Fibroblast of villous mesenchyme (primary cell): Measurements from ENCODE around the gene AMH. TPM values are rescaled to one million over a fixed set of nuclear protein-coding genes. Genes with fewer than 3 reads are reported as not detected.
"Not testable (repeated sequence)": the region's sequence is repeated elsewhere in the genome, so short reads cannot be mapped to it uniquely, and the experiment has no call there.

Experiments used
- DNase-seq: peaks from one replicate; pipeline ENCODE4 v3.0.0-alpha.2; 2010; ENCODE audit warnings: low read depth
- H3K4me3 ChIP-seq: 2 replicates; pipeline ENCODE4 v1.5.1; 2011; ENCODE audit warnings: low read depth, mild to moderate bottlenecking, low read length
- total RNA-seq: library from RNA; depleted of rRNA; stranded (reverse); fragments of >200 nt; gene quantifications from 2 replicates; pipeline ENCODE4 v1.2.3, GENCODE V29; 2012
- TF ChIP-seq, protein P1 (sequence below): IDR thresholded peaks from 2 replicates; pipeline ENCODE4 v1.5.1; 2012; ENCODE audit warnings: low read depth, mild to moderate bottlenecking, low read length; ENCODE audit not compliant: insufficient read depth

The AMH gene
- total RNA-seq, 1 donor = 1.3 TPM

DNA sequence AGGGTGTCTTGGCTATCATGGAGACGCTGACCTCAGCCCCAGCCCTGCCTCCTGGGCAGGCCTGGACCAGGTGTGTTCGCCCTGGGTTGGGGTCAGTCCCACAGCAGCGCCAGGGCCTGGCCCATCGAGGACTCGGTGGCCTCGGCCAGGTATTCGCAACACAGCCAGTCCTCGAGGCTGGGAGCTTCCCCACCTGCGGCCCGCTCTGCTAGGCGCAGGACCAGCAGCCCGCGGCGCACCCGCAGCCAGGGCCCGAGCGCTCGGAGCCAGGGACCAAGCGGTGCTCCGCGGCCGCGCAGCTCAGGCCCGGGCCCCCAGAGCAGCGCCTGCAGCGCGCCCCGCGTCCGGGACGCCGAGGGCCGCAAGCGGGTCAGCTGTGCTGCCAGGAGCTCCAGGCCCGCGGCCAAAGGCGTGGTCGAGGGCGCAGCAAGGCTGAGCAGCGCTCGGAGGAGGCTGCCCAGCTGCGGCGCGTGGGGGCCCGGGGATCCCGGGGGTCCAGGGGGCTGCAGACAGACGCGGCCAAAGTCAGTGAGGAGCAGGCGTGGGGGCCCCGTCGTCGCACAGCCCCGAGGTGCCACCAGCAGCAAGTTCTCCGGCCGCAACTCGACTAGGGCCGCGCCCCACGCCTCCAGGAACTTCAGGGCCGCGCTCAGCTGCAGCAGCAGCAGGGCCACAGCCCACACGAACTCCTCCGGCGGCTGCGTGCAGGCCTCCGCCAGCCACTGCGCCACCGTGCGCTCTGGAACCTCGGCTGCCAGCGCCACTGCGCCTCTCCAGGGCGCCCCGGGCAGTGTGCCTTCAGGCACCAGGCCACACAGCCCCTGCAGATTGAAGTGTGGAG is 26.7 kb downstream of the AMH start:
- DNase-seq = no peak
- TF ChIP-seq, protein P1, sequence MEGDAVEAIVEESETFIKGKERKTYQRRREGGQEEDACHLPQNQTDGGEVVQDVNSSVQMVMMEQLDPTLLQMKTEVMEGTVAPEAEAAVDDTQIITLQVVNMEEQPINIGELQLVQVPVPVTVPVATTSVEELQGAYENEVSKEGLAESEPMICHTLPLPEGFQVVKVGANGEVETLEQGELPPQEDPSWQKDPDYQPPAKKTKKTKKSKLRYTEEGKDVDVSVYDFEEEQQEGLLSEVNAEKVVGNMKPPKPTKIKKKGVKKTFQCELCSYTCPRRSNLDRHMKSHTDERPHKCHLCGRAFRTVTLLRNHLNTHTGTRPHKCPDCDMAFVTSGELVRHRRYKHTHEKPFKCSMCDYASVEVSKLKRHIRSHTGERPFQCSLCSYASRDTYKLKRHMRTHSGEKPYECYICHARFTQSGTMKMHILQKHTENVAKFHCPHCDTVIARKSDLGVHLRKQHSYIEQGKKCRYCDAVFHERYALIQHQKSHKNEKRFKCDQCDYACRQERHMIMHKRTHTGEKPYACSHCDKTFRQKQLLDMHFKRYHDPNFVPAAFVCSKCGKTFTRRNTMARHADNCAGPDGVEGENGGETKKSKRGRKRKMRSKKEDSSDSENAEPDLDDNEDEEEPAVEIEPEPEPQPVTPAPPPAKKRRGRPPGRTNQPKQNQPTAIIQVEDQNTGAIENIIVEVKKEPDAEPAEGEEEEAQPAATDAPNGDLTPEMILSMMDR = no peak
- no peak overlapping the region for H3K4me3 ChIP-seq

DNA sequence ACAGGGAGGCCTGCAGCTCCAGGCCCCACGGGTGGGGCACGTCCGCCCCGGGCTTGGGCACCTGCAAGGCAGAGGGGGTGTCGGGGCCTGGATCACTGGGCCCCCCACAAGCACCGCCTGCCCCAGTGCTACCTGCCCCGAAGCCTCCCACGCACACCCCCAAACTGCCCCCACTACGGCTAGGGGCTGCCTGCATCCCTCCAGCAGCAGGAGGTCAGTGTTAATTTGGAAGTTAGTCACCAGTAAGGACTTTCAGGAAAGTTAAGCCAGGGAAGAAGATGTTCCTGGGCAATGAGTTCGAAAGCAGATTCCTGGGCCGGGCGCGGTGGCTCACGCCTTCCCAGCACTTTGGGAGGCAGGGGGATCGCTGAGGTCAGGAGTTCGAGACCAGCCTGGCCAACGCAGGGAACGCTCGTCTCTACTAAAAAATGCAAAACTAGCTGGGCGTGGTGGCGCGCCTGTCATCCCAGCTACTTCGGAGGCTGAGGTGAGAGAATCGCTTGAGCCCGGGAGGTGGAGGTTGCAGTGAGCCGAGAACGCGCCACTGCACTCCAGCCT is 27.4 kb downstream of the AMH start:
- DNase-seq = no peak
- TF ChIP-seq, protein P1 = no peak
- no peak overlapping the region for H3K4me3 ChIP-seq

DNA sequence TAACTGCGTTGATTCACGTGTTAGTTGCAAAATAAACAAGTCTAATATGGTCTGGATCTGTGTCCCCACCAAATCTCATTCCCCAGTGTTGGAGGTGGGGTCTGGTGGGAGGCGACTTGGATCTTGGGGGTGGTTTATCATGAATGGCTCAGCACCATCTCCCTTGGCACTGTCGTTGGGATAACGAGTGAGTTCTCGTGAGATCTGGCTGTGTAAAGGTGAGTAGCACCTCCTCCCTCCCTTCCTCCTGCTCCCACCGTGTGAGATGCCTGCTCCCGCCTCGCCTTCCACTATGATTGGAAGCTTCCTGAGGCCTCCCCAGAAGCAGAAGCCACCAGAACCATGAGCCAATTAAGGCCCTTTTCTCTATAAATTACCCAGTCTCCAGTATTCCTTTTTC is 28.0 kb downstream of the AMH start:
- TF ChIP-seq, protein P1 = no peak
- DNase-seq = no peak
- H3K4me3 ChIP-seq = no peak overlapping the region

DNA sequence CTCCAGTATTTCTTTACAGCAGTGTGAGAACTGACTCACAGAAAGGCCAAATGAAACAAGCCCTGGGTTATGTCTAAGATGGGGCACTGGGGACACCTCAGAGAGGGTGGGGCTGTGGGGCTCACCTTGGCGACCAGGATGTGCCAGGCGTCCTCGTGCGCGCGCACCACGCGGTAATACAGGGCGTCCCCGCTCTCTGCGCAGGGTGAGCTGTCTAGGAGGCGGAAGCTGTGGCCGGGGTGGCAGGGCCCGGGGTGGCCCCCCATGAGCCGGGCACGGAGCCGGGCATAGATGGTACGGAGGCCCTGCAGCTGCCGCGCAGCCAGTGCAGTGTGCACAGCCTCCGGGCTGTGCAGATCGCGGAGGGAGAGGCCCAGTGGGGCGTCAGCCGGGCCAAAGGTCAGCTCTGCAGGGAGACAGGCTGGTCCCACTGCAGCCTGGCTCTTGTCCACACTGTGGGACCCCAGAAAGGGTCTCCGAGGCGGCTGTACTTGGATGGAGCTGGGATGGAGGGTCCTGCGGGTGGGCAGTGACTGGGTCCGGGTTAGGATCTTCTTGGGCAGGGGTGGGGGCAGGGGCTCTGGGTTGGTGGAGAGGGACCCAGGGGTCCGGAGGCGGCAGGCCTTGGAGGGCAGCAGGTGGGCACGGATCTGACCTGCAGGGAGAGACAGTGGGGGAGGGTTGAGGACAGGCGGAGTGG is 29.5 kb downstream of the AMH start:
- H3K4me3 ChIP-seq = no peak overlapping the region
- no peak for DNase-seq
- TF ChIP-seq, protein P1 = no peak

DNA sequence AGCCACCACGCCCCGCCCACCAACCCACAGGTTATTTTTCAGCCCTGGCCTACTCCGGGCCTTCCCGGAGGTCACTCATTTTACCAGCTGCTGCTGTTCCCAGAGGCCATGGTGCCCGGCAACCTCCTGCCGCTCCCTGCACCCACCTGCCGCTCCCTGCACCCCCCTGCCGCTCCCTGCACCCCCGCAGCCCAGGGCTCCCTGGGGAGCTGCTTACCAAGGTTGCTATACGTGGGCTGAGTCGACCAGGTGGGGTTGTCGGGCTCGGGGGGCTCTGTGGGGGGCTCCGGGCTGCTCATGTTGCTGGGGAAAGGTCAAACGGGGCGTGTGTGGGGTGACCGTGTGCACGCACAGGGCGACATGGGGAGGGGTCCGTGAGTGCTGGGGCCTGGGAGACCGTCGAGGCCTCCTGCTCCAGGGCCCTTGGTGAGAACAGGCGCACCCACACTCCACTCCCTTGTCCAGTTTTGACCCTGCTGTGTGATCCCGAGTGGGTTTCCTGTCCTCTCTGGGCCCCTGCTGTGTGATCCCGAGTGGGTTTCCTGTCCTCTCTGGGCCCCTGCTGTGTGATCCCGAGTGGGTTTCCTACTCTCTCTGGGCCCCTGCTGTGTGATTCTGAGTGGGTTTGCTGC is 31.6 kb downstream of the AMH start:
- no peak for DNase-seq
- TF ChIP-seq, protein P1 = no peak
- H3K4me3 ChIP-seq = no peak overlapping the region

DNA sequence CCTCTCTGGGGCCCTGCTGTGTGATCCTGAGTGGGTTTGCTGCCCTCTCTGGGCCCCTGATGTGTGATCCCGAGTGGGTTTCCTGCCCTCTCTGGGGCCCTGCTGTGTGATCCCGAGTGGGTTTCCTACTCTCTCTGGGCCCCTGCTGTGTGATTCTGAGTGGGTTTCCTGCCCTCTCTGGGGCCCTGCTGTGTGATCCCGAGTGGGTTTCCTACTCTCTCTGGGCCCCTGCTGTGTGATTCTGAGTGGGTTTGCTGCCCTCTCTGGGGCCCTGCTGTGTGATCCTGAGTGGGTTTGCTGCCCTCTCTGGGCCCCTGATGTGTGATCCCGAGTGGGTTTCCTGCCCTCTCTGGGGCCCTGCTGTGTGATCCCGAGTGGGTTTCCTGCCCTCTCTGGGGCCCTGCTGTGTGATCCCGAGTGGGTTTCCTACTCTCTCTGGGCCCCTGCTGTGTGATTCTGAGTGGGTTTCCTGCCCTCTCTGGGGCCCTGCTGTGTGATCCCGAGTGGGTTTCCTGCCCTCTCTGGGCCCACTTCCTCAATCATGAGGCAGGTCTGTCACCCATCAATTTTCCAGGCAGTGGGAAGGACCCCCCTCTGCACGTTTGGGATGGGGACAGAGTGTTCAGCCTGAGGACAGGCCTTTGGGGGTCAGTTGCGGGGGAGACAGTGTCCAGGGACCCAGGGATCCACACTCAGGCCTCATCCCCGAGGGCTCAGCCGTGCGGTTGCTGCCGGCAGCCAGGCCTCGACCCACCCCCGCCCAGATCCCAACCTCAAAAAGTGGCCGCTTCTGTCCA is 32.3 kb downstream of the AMH start:
- peak overlapping the region; percentile 44 for H3K4me3 ChIP-seq
- DNase-seq = not testable (repeated sequence)
